ENCODE results near the gene GPR55. TPM values are rescaled to one million over a fixed set of nuclear protein-coding genes. Genes with fewer than 3 reads are reported as not detected.

Gene GPR55
- total and polyA plus RNA-seq, 2 donors (not counting 3 experiments of a cell fraction or from before 2014, with no cell fraction given): not detected

- Histone ChIP-seq H3K79me2 (ENCODE audit: control insufficient read depth, insufficient read depth, low read length) (no peaks in the 10 kb centered on the region), H3K4me2 (ENCODE audit: insufficient read depth, low read length) (no peak overlapping the region), H3K4me1 (ENCODE audit: control insufficient read depth, extremely low read depth, insufficient read depth, low read length) (no peaks in the 10 kb centered on the region), H4K20me1 (replicated peaks; ENCODE audit: control insufficient read depth, extremely low read depth, insufficient read depth, low read length) (no peaks in the 10 kb centered on the region), H2AFZ (ENCODE audit: low read depth, low read length) (no peak overlapping the region), H3K9me3 (replicated peaks; ENCODE audit: control insufficient read depth, insufficient read depth, low read length) (no peaks in the 10 kb centered on the region), H3K36me3 (ENCODE audit: control insufficient read depth in 2 of 2, extremely low read depth in 1 of 2, insufficient read depth in 2 of 2, low read length in 2 of 2) (no peaks in the 10 kb centered on the region), H3K27me3 (ENCODE audit: control insufficient read depth in 2 of 2, insufficient read depth in 2 of 2, low read length in 2 of 2) (peaks cover 0 to 2% of the 10 kb centered on the region in 2 experiments), H3K9me1 (replicated peaks; ENCODE audit: control insufficient read depth, extremely low read depth, insufficient read depth, low read length) (no peaks in the 10 kb centered on the region), H3K9ac (replicated peaks; ENCODE audit: extremely low read depth, insufficient read depth, low read length) (no peak overlapping the region), H3K4me3 (replicated peaks in 1 of 3; ENCODE audit: insufficient read depth in 1 of 3, low read depth in 1 of 3, low read length in 3 of 3) (no peak overlapping the region), H3K27ac (ENCODE audit: insufficient read depth, low read depth, low read length) (no peak overlapping the region)
- DNase-seq (ENCODE audit: low read depth, low spot score): no peak
- dilution Hi-C loops (cut with MboI; ENCODE audit: extremely low pct_ligation_motif_present, low sequenced_read_pairs) (no loop called here), intact Hi-C loops (cut with micrococcal nuclease) (no loop called here)
- no peak for TF ChIP-seq MYC (IDR thresholded peaks at IDR 0.05; ENCODE audit: low read depth, low read length)
- no peak for TF ChIP-seq FOS (IDR thresholded peaks at IDR 0.05; ENCODE audit: borderline replicate concordance, insufficient read depth, low read length)
- TF ChIP-seq MAX (IDR thresholded peaks at IDR 0.05; ENCODE audit: insufficient read depth, insufficient read length): no peak
- no peak for TF ChIP-seq JUN (IDR thresholded peaks at IDR 0.05; ENCODE audit: borderline replicate concordance, insufficient read depth, insufficient read length, low read depth)
- no peak for TF ChIP-seq CTCF (IDR thresholded peaks at IDR 0.05; ENCODE audit: extremely low read depth in 1 of 2, insufficient read depth in 1 of 2, low read depth in 1 of 2, low read length in 2 of 2)
- no peak for TF ChIP-seq GATA2 (IDR thresholded peaks at IDR 0.05; ENCODE audit: insufficient read depth, insufficient read length, low read depth, low read length)
- TF ChIP-seq EZH2 (IDR thresholded peaks at IDR 0.05; ENCODE audit: borderline replicate concordance, low read depth, low read length, severe bottlenecking): no peak
- no peak for TF ChIP-seq POLR2AphosphoS5 (IDR thresholded peaks at IDR 0.05; ENCODE audit: insufficient read depth, low read depth, low read length)
- no peak for TF ChIP-seq POLR2A (IDR thresholded peaks at IDR 0.05; ENCODE audit: low read depth, low read length)
- no peak for FAIRE-seq
- ChIA-PET CTCF (interaction anchor here (0.6 to 4.6 kb wide), 3 partner anchors 15 to 87 kb away, joined by 3 to 20 read pairs (median 3); no protein-coding TSS in a partner anchor), POLR2A (no interaction called here)
- no TSS peak for BruUV-seq (replicated peaks)
Observed at GRCh38 chr2:230899786-230900185, 25.3 kb downstream of the GPR55 start.

Data from endothelial cell of umbilical vein (primary cell).